Activated CD8-positive, alpha-beta memory T cell treated with anti-CD3 and anti-CD28 coated beads, Interleukin-2, amount 10 ng/mL, durations not matched to agents 7 days and 5 days (primary cell): ENCODE data around the gene HCRTR1. TPM values are rescaled to one million over a fixed set of nuclear protein-coding genes. Genes with fewer than 3 reads are reported as not detected.

Experiments
- ATAC-seq: fragments of 150-1000 bp; cut with Tn5 transposase; one replicate; pipeline ENCODE4 v1.10.0; 2021; ENCODE audit warnings: moderate library complexity
- CTCF ChIA-PET: fragments of 350-600 bp; sonication (Branson Sonifier 250); formaldehyde crosslinking; loops from one replicate; lab custom pipeline; 2021; ENCODE audit warnings: antibody characterized with exemption; lab: Charles Lee
- DNase-seq: peaks from one replicate; pipeline ENCODE4 v3.0.0-alpha.2; 2020
- H3K27ac Mint-ChIP-seq: one replicate; pipeline ENCODE4 v1.8.0; 2021; ENCODE audit warnings: mild to moderate bottlenecking, mixed read lengths
- H3K27me3 Mint-ChIP-seq: one replicate; pipeline ENCODE4 v1.8.0; 2021; ENCODE audit warnings: mixed read lengths
- H3K36me3 Mint-ChIP-seq: one replicate; pipeline ENCODE4 v1.8.0; 2021; ENCODE audit warnings: mild to moderate bottlenecking, mixed read lengths
- H3K4me1 Mint-ChIP-seq: one replicate; pipeline ENCODE4 v1.8.0; 2021; ENCODE audit warnings: mixed read lengths
- H3K4me3 Mint-ChIP-seq: one replicate; pipeline ENCODE4 v1.8.0; 2021; ENCODE audit warnings: mild to moderate bottlenecking, moderate library complexity, mixed read lengths
- H3K9me3 Mint-ChIP-seq: one replicate; pipeline ENCODE4 v1.8.0; 2022; ENCODE audit warnings: low read depth, mixed read lengths
- total RNA-seq, 2 experiments: library from RNA; stranded (reverse); gene quantifications; one replicate each; pipeline ENCODE4 v1.2.3, GENCODE V29; 2021

The HCRTR1 gene
- total RNA-seq, 2 experiments from 2014 or later, result not detected

DNA sequence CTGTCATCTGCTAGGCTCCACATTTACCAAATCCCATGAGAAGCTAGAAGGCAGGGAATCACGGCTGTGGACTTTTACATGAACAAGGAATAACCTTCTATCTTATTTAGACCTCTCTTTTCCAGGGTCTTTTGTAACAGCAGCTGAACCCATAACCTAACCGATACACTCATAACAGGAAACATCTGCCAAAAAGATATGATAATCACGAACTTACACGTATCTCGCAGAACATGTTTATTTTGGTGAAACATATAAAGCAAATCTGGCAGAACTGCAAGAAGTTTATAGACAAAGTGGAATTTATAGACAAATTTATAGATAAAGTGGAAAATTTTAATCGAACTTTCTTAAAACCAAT lies 20.8 kb upstream of the HCRTR1 start:
- ATAC-seq (no peak), DNase-seq (no peak)
- no peaks in the 10 kb centered on the region for H3K9me3 Mint-ChIP-seq
- CTCF ChIA-PET, result interaction anchor here (1.0 to 2.1 kb wide), 7 partner anchors 9 to 202 kb away, joined by 3 to 7 read pairs (median 4); no protein-coding TSS in a partner anchor
- H3K4me3 Mint-ChIP-seq, result no peak overlapping the region
- H3K27me3 Mint-ChIP-seq, result peaks cover 28% of the 10 kb centered on the region
- peaks cover 14% of the 10 kb centered on the region for H3K4me1 Mint-ChIP-seq
- no peaks in the 10 kb centered on the region for H3K36me3 Mint-ChIP-seq
- no peak overlapping the region for H3K27ac Mint-ChIP-seq

DNA sequence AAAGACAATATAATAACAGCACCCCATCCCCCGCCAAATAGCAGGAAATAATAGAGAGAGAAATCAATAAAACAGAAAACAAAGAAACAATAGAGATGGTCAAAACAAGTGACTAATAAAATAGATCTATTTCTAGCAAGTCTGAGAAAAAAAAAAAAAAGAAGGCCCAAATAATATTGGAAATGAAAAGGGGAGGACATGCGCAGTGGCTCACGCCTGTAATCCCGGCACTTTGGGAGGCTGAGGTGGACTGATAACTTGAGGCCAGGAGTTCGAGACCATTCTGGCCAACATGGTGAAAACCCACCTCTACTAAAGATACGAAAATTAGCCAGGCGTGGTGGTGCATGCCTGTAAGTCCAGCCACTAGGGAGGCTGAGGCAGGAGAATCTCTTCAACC lies 18.5 kb upstream of the HCRTR1 start:
- no peaks in the 10 kb centered on the region for H3K36me3 Mint-ChIP-seq
- H3K9me3 Mint-ChIP-seq, result no peaks in the 10 kb centered on the region
- peaks cover 14% of the 10 kb centered on the region for H3K4me1 Mint-ChIP-seq
- no peak overlapping the region for H3K27ac Mint-ChIP-seq
- ATAC-seq (no peak), DNase-seq (no peak)
- H3K27me3 Mint-ChIP-seq, result peaks cover 20% of the 10 kb centered on the region
- CTCF ChIA-PET, result no interaction called here
- no peak overlapping the region for H3K4me3 Mint-ChIP-seq

- CTCF ChIA-PET, result interaction anchor here (1.0 kb wide), 1 partner anchor 17 kb away, joined by 4 read pairs; the partner anchor contains the start of gene HCRTR1
- H3K27ac Mint-ChIP-seq, result no peak overlapping the region
- no peak for ATAC-seq
- peaks cover 19% of the 10 kb centered on the region for H3K27me3 Mint-ChIP-seq
- no peaks in the 10 kb centered on the region for H3K9me3 Mint-ChIP-seq
- no peak for DNase-seq
- peaks cover 18% of the 10 kb centered on the region for H3K4me1 Mint-ChIP-seq
- H3K4me3 Mint-ChIP-seq, result no peak overlapping the region
- no peaks in the 10 kb centered on the region for H3K36me3 Mint-ChIP-seq
Observed at GRCh38 chr1:31600641-31601040, 16.8 kb upstream of the HCRTR1 start.

- ATAC-seq, result no peak
- peaks cover 15% of the 10 kb centered on the region for H3K27me3 Mint-ChIP-seq
- CTCF ChIA-PET, result no interaction called here
Observed at GRCh38 chr1:31602081-31602480, 15.4 kb upstream of the HCRTR1 start.

GRCh38 chr1:31605908-31606427 lies 11.5 kb upstream of the HCRTR1 start:
- peaks cover 21% of the 10 kb centered on the region for H3K4me1 Mint-ChIP-seq
- DNase-seq (peak; percentile 80), ATAC-seq (peak; percentile 98)
- CTCF ChIA-PET, result interaction anchor here (0.7 to 4.5 kb wide), 5 partner anchors 9 to 57 kb away, joined by 3 to 17 read pairs (median 4); partner anchors contain the start of gene HCRTR1
- peak overlapping the region; percentile 75 for H3K27ac Mint-ChIP-seq
- H3K27me3 Mint-ChIP-seq, result peaks cover 15% of the 10 kb centered on the region
- peaks cover 2% of the 10 kb centered on the region for H3K36me3 Mint-ChIP-seq
- no peak overlapping the region for H3K4me3 Mint-ChIP-seq
- H3K9me3 Mint-ChIP-seq, result no peaks in the 10 kb centered on the region

More at GRCh38 chr1:31602081-31602480, 15.4 kb upstream of the HCRTR1 start:
- H3K4me3 Mint-ChIP-seq, result no peak overlapping the region
- no peaks in the 10 kb centered on the region for H3K9me3 Mint-ChIP-seq
- H3K36me3 Mint-ChIP-seq, result peaks cover 2% of the 10 kb centered on the region
- DNase-seq, result no peak
- no peak overlapping the region for H3K27ac Mint-ChIP-seq
- H3K4me1 Mint-ChIP-seq, result peaks cover 21% of the 10 kb centered on the region

DNA sequence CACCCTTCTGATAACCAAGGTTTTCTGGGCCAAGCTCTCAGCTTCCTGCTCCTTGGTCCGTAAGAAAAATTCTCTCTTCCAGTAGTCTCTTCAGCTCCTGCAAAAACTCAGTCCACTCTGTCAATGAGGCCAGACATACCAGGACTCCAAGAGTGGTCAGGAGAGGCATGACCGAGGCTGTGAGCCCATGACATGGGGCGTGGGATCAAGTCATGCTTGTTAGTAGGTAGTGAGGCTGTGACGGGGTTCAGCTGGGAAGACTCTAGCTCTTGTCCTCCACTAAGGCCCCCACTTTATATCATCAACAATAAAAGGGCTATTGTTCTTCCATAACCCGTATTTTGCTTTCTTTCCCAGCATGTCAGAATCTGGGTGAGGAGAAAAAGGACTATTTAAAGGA lies 10.1 kb upstream of the HCRTR1 start:
- Mint-ChIP-seq H3K4me3 (no peak overlapping the region), H3K36me3 (peaks cover 2% of the 10 kb centered on the region), H3K27ac (no peak overlapping the region), H3K4me1 (peaks cover 20% of the 10 kb centered on the region), H3K9me3 (no peaks in the 10 kb centered on the region), H3K27me3 (peaks cover 13% of the 10 kb centered on the region)
- DNase-seq (no peak), ATAC-seq (no peak)
- CTCF ChIA-PET, result interaction anchor here (0.6 to 4.5 kb wide), 2 partner anchors 11 to 1495 kb away, joined by 3 to 17 read pairs; partner anchors contain the start of gene HCRTR1

DNA sequence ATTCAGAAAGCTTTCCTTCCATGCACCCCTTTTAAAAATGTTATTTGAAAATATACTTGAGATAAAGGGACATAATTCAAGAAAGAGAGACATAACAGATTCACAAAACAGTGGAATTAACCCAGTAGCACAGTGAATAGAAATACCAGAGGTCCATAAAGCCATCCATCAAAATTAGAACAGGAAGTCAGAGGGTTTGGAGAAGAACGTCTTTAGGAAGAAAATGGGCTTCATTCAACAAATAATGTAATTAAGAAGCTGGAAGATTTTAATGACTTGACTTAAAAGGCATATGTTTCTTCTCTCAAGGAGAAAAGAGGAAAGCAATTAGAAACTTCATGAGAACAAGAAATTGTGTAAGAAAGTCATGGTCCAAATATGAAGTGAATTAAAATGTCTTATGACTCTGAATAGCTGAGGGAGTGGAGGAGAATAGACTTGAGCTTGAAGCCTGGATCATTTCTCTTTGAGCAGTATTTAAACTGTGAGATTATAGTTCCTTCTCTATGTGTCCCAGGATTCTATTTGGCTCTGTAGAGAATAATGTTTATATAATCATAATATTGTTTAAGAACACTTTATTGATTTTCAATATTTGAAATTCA lies 7.9 kb upstream of the HCRTR1 start:
- Mint-ChIP-seq H3K36me3 (peaks cover 2% of the 10 kb centered on the region), H3K4me3 (no peak overlapping the region)
- CTCF ChIA-PET, result interaction anchor here (0.8 to 1.7 kb wide), 3 partner anchors 9 to 60 kb away, joined by 3 to 6 read pairs (median 3); no protein-coding TSS in a partner anchor

GRCh38 chr1:31614414-31615005 lies 3.0 kb upstream of the HCRTR1 start:
- DNase-seq (no peak), ATAC-seq (no peak)
- H3K27me3 Mint-ChIP-seq, result peaks cover 30% of the 10 kb centered on the region
- no peak overlapping the region for H3K4me3 Mint-ChIP-seq
- no peaks in the 10 kb centered on the region for H3K9me3 Mint-ChIP-seq
- H3K4me1 Mint-ChIP-seq, result peaks cover 8% of the 10 kb centered on the region
- CTCF ChIA-PET, result interaction anchor here (1.2 kb wide), 1 partner anchor 220 kb away, joined by 3 read pairs; no protein-coding TSS in a partner anchor
- H3K36me3 Mint-ChIP-seq, result no peaks in the 10 kb centered on the region
- no peak overlapping the region for H3K27ac Mint-ChIP-seq

More for the DNA sequence above, 7.9 kb upstream of the HCRTR1 start:
- DNase-seq, result no peak
- peaks cover 10% of the 10 kb centered on the region for H3K27me3 Mint-ChIP-seq
- peaks cover 20% of the 10 kb centered on the region for H3K4me1 Mint-ChIP-seq
- ATAC-seq, result no peak
- no peak overlapping the region for H3K27ac Mint-ChIP-seq
- H3K9me3 Mint-ChIP-seq, result no peaks in the 10 kb centered on the region

DNA sequence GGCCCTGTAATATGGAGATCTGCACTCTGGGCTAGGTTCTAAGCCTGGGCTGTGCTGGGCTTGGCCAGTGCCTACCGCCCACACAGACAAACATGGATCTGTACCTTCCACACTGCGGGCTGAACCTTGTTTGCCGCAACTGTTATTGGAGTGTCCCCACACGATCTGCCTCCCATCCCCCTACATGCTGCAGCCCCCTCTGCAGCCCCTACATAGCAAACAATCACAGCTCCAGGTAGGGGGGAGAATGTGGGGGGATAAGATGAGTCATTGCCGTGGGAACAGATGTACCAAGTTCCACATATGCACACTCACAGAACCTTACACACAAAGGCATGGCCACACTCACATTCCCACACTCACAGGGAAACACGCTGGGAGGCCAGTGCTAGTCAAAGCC lies 2.1 kb upstream of the HCRTR1 start:
- no peaks in the 10 kb centered on the region for H3K9me3 Mint-ChIP-seq
- H3K36me3 Mint-ChIP-seq, result no peaks in the 10 kb centered on the region
- H3K27me3 Mint-ChIP-seq, result peaks cover 30% of the 10 kb centered on the region
- H3K4me3 Mint-ChIP-seq, result no peak overlapping the region
- H3K27ac Mint-ChIP-seq, result no peak overlapping the region
- DNase-seq (no peak), ATAC-seq (no peak)
- H3K4me1 Mint-ChIP-seq, result peaks cover 10% of the 10 kb centered on the region
- CTCF ChIA-PET, result no interaction called here

GRCh38 chr1:31615939-31616338 lies 1.6 kb upstream of the HCRTR1 start:
- Mint-ChIP-seq H3K27ac (no peak overlapping the region), H3K9me3 (no peaks in the 10 kb centered on the region), H3K27me3 (peaks cover 30% of the 10 kb centered on the region), H3K4me3 (no peak overlapping the region), H3K4me1 (peaks cover 10% of the 10 kb centered on the region), H3K36me3 (no peaks in the 10 kb centered on the region)
- no peak for ATAC-seq
- CTCF ChIA-PET, result interaction anchor here (1.6 kb wide), 1 partner anchor 13 kb away, joined by 4 read pairs; no protein-coding TSS in a partner anchor
- DNase-seq, result no peak

DNA sequence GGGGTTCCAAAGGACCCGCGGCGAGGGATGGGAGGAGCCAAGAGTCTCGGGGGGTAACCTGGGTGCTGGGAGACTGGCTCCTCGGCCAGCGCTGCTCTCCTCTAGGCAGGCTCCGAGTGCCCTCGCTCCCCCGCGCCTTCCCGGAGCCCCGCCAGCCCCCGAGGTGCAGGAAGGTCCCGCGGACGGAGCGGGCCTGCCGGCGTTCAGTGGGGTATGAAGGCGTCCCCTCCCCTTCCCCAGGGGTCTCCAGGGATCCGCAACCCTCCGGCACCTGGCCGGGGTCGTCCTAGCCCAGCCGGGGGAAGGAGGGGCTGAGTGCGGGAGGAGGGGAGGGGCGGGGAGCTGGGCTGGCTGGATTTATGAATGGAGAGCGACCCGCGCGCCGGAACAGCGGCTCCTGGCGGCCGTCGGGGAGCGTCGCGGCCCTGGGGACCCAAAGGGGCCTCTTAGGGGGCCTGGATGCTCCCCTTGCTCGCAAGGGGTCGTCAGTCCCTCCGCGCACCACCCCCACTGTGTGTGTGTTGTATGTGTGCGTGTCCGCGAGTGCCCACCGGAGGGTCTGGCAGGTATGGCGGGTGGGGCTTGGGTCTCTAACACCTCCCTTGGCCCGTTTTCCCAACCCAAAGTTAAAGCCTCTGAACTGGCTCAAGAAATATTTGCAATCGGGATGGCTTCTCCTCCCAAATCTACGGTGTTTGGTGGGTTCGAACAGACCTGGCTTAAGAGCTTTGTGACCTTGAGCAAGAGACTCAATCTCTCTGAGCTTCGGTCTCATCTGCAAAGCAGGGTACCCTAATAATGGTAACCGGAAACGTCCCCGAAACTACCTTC lies 642 bp downstream of the HCRTR1 start:
- peak; percentile 53 for DNase-seq

DNA sequence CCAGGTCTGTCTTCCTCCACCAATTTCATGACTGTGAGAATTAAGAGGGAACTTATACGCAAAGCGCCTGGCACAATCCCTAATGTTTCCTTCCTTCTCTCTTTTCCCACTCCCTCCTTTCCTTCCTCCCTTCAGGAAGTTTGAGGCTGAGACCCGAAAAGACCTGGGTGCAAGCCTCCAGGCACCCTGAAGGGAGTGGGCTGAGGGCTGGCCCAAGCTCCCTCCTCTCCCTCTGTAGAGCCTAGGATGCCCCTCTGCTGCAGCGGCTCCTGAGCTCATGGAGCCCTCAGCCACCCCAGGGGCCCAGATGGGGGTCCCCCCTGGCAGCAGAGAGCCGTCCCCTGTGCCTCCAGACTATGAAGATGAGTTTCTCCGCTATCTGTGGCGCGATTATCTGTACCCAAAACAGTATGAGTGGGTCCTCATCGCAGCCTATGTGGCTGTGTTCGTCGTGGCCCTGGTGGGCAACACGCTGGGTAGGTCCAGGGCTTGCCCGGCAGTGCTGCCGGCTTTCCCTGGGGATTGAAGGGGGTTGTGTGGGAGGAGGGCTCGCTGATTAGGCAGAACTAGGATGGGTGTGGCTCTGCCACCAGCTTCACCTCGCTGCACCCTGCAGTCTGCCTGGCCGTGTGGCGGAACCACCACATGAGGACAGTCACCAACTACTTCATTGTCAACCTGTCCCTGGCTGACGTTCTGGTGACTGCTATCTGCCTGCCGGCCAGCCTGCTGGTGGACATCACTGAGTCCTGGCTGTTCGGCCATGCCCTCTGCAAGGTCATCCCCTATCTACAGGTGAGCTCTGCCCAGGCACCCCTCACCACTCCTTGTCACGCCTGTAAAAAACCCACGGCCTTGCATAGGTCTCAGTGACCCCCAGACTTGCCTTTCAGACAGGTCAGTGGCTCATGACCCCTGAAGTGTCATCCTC lies 1.7 kb downstream of the HCRTR1 start:
- Mint-ChIP-seq H3K27ac (peak overlapping the region; percentile 12), H3K4me1 (peaks cover 13% of the 10 kb centered on the region), H3K4me3 (no peak overlapping the region), H3K27me3 (peaks cover 27% of the 10 kb centered on the region), H3K9me3 (no peaks in the 10 kb centered on the region), H3K36me3 (no peaks in the 10 kb centered on the region)
- ATAC-seq (no peak), DNase-seq (no peak)
- CTCF ChIA-PET, result interaction anchor here (1.0 to 2.6 kb wide), 18 partner anchors 8 to 170 kb away, joined by 3 to 19 read pairs (median 6); partner anchors contain the start of gene PEF1

More for the DNA sequence above, 642 bp downstream of the HCRTR1 start:
- Mint-ChIP-seq H3K27ac (no peak overlapping the region), H3K27me3 (peaks cover 27% of the 10 kb centered on the region), H3K9me3 (no peaks in the 10 kb centered on the region), H3K4me3 (no peak overlapping the region), H3K4me1 (peaks cover 7% of the 10 kb centered on the region), H3K36me3 (no peaks in the 10 kb centered on the region)
- ATAC-seq, result peak; percentile 72
- CTCF ChIA-PET, result interaction anchor here (0.9 to 2.6 kb wide), 24 partner anchors 9 to 171 kb away, joined by 3 to 19 read pairs (median 4); partner anchors contain the start of gene PEF1
